IPS DF 4.7 (cell line): ENCODE results near the gene RGS8.

Source experiments
- DNase-seq: peaks from one replicate; pipeline ENCODE4 v3.0.0-alpha.2; 2013; ENCODE audit warnings: low spot score; ENCODE audit errors: extremely low read depth

The RGS8 gene

GRCh38 chr1:182641561-182641960 lies 42.8 kb downstream of the RGS8 start:
- DNase-seq: no peak

- DNase-seq: no peak
These were observed 45.1 kb downstream of the RGS8 start for GRCh38 chr1:182639330-182639729.

- no peak for DNase-seq
These were observed 46.6 kb downstream of the RGS8 start for GRCh38 chr1:182637769-182638168.

GRCh38 chr1:182635871-182636270 lies 48.5 kb downstream of the RGS8 start:
- DNase-seq: no peak
